ENCODE data around the gene EXD1. TPM values are rescaled to one million over a fixed set of nuclear protein-coding genes. Genes with fewer than 3 reads are reported as not detected.
A peak's percentile ranks its signal among the peaks of the same experiment; 100 is the strongest.
"Not testable (repeated sequence)": the region's sequence is repeated elsewhere in the genome, so short reads cannot be mapped to it uniquely, and the experiment has no call there.

EXD1 gene
- total and polyA plus RNA-seq, 4 donors = not detected

DNA sequence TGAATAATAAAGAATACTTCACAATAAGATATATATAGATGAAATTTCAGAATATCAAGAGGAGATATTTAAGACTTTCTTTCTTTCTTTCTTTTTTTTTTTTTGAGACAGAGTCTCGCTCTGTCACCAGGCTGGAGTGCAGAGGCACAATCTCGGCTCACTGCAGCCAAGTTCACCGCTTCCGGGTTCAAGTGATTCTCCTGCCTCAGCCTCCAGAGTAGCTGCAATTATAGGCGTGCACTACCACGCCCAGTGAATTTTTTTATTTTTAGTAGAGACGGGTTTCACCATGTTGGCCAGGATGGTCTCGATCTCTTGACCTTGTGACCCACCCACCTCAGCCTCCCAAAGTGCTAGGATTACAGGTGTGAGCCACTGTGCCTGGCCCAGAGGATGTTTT lies 20.2 kb upstream of the EXD1 start:
- not testable (repeated sequence) for DNase-seq (ENCODE audit: low spot score); H3K4me3 ChIP-seq (ENCODE audit: low read depth in 1 of 3, low read length in 3 of 3); H3K9me3 ChIP-seq (ENCODE audit: control insufficient read depth in 4 of 4, low read length in 3 of 4); H3K9ac ChIP-seq (ENCODE audit: low read depth in 1 of 2, low read length in 2 of 2); H3K27me3 ChIP-seq (ENCODE audit: control insufficient read depth in 4 of 4, insufficient read depth in 4 of 4, low read length in 3 of 4); H3K27ac ChIP-seq (ENCODE audit: low read depth in 1 of 2, low read length in 2 of 2)
- 81% methylated on average over 8 of the region's 8 CpGs for WGBS
- peaks cover 5 to 19% (median 7%) of the 10 kb centered on the region in 4 donors for H3K36me3 ChIP-seq (ENCODE audit: control insufficient read depth in 4 of 4, insufficient read depth in 3 of 4, low read depth in 1 of 4, low read length in 3 of 4)
- H3K4me1 ChIP-seq (ENCODE audit: control insufficient read depth in 4 of 4, insufficient read depth in 4 of 4, low read length in 3 of 4) = peaks cover 4 to 20% (median 13%) of the 10 kb centered on the region in 4 donors

GRCh38 chr15:41241221-41241964 lies 10.8 kb upstream of the EXD1 start:
- Histone ChIP-seq H3K4me1 (ENCODE audit: control insufficient read depth in 4 of 4, insufficient read depth in 4 of 4, low read length in 3 of 4) (peaks cover 3 to 21% (median 14%) of the 10 kb centered on the region in 4 donors), H3K36me3 (ENCODE audit: control insufficient read depth in 4 of 4, insufficient read depth in 3 of 4, low read depth in 1 of 4, low read length in 3 of 4) (peaks cover 0 to 21% (median 19%) of the 10 kb centered on the region in 4 donors), H3K9me3 (ENCODE audit: control insufficient read depth in 4 of 4, low read length in 3 of 4) (no peaks in the 10 kb centered on the region), H3K9ac (ENCODE audit: low read depth in 1 of 2, low read length in 2 of 2) (no peak overlapping the region), H3K27me3 (ENCODE audit: control insufficient read depth in 4 of 4, insufficient read depth in 4 of 4, low read length in 3 of 4) (no peaks in the 10 kb centered on the region), H3K4me3 (ENCODE audit: low read depth in 1 of 3, low read length in 3 of 3) (no peak overlapping the region), H3K27ac (ENCODE audit: low read depth in 1 of 2, low read length in 2 of 2) (peak overlapping the region in 1 of 2 donors; percentile 18)
- TF ChIP-seq, protein P1, sequence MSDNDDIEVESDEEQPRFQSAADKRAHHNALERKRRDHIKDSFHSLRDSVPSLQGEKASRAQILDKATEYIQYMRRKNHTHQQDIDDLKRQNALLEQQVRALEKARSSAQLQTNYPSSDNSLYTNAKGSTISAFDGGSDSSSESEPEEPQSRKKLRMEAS (IDR thresholded peaks at IDR 0.05) = no peak
- TF ChIP-seq HNF4G (IDR thresholded peaks at IDR 0.05) = peak; percentile 66
- TF ChIP-seq, protein P2, sequence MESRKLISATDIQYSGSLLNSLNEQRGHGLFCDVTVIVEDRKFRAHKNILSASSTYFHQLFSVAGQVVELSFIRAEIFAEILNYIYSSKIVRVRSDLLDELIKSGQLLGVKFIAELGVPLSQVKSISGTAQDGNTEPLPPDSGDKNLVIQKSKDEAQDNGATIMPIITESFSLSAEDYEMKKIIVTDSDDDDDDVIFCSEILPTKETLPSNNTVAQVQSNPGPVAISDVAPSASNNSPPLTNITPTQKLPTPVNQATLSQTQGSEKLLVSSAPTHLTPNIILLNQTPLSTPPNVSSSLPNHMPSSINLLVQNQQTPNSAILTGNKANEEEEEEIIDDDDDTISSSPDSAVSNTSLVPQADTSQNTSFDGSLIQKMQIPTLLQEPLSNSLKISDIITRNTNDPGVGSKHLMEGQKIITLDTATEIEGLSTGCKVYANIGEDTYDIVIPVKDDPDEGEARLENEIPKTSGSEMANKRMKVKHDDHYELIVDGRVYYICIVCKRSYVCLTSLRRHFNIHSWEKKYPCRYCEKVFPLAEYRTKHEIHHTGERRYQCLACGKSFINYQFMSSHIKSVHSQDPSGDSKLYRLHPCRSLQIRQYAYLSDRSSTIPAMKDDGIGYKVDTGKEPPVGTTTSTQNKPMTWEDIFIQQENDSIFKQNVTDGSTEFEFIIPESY (IDR thresholded peaks at IDR 0.05) = no peak
- TF ChIP-seq RXRA (IDR thresholded peaks at IDR 0.05) = peak; percentile 28 to 55
- TF ChIP-seq, protein P3, sequence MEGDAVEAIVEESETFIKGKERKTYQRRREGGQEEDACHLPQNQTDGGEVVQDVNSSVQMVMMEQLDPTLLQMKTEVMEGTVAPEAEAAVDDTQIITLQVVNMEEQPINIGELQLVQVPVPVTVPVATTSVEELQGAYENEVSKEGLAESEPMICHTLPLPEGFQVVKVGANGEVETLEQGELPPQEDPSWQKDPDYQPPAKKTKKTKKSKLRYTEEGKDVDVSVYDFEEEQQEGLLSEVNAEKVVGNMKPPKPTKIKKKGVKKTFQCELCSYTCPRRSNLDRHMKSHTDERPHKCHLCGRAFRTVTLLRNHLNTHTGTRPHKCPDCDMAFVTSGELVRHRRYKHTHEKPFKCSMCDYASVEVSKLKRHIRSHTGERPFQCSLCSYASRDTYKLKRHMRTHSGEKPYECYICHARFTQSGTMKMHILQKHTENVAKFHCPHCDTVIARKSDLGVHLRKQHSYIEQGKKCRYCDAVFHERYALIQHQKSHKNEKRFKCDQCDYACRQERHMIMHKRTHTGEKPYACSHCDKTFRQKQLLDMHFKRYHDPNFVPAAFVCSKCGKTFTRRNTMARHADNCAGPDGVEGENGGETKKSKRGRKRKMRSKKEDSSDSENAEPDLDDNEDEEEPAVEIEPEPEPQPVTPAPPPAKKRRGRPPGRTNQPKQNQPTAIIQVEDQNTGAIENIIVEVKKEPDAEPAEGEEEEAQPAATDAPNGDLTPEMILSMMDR (IDR thresholded peaks at IDR 0.05; ENCODE audit: low read depth, low read length, missing input control) = no peak
- peak; percentile 46 for TF ChIP-seq SP1 (IDR thresholded peaks at IDR 0.05)
- TF ChIP-seq HNF4A (conservative IDR thresholded peaks at IDR 0.05) = peak; percentile 75 to 84
- no peak for TF ChIP-seq REST (IDR thresholded peaks at IDR 0.05)
- no peak for TF ChIP-seq FOXA2 (IDR thresholded peaks at IDR 0.05)
- TF ChIP-seq GABPA (IDR thresholded peaks at IDR 0.05 in 1 of 2, conservative IDR thresholded peaks at IDR 0.05 in 1 of 2) = no peak
- TF ChIP-seq EGR1 (IDR thresholded peaks at IDR 0.05; ENCODE audit: low read depth in 2 of 2) = no peak
- TF ChIP-seq RAD21 (IDR thresholded peaks at IDR 0.05) = no peak
- TF ChIP-seq YY1 (IDR thresholded peaks at IDR 0.05) = no peak
- no peak for TF ChIP-seq JUND (IDR thresholded peaks at IDR 0.05)
- TF ChIP-seq ATF3 (IDR thresholded peaks at IDR 0.05) = no peak
- no peak for TF ChIP-seq TAF1 (conservative IDR thresholded peaks at IDR 0.05)
- no peak for TF ChIP-seq NR2F2 (IDR thresholded peaks at IDR 0.05)
- no peak for TF ChIP-seq FOXA1 (IDR thresholded peaks at IDR 0.05)
- 55% methylated on average over 6 of the region's 6 CpGs for WGBS
- peak; percentile 38 for DNase-seq (ENCODE audit: low spot score)

Measured in liver (tissue), 9 donors.